Measurements from ENCODE around the gene KDM6B.
A peak's percentile ranks its signal among the peaks of the same experiment; 100 is the strongest.

The KDM6B gene

GRCh38 chr17:7841396-7841914 is 7.4 kb downstream of the KDM6B start:
- H3K27ac ChIP-seq (replicated peaks): peak overlapping the region; percentile 95
- H3K27me3 ChIP-seq (ENCODE audit: insufficient read depth, poor library complexity, severe bottlenecking): no peaks in the 10 kb centered on the region
- peak in 1 of 2 experiments; percentile 63 for DNase-seq (ENCODE audit: low read depth in 1 of 2, low spot score in 1 of 2)
- H3K4me3 ChIP-seq (replicated peaks; ENCODE audit: insufficient read depth, low read length): peak overlapping the region; percentile 56
- TF ChIP-seq POLR2AphosphoS5 (IDR thresholded peaks at IDR 0.05; ENCODE audit: low read depth) (0 out of 2 replicates have a peak, but pooled peaks have one; percentile 7), SPI1 (IDR thresholded peaks at IDR 0.05; ENCODE audit: borderline replicate concordance, low read depth) (no peak)

- peak in 1 of 2 experiments; percentile 65 for DNase-seq (ENCODE audit: low read depth in 1 of 2, low spot score in 1 of 2)
- TF ChIP-seq POLR2AphosphoS5 (IDR thresholded peaks at IDR 0.05; ENCODE audit: low read depth): no peak
- TF ChIP-seq, protein P1, sequence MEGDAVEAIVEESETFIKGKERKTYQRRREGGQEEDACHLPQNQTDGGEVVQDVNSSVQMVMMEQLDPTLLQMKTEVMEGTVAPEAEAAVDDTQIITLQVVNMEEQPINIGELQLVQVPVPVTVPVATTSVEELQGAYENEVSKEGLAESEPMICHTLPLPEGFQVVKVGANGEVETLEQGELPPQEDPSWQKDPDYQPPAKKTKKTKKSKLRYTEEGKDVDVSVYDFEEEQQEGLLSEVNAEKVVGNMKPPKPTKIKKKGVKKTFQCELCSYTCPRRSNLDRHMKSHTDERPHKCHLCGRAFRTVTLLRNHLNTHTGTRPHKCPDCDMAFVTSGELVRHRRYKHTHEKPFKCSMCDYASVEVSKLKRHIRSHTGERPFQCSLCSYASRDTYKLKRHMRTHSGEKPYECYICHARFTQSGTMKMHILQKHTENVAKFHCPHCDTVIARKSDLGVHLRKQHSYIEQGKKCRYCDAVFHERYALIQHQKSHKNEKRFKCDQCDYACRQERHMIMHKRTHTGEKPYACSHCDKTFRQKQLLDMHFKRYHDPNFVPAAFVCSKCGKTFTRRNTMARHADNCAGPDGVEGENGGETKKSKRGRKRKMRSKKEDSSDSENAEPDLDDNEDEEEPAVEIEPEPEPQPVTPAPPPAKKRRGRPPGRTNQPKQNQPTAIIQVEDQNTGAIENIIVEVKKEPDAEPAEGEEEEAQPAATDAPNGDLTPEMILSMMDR (IDR thresholded peaks at IDR 0.05; ENCODE audit: insufficient read depth, low read length): no peak
- Histone ChIP-seq H3K4me3 (replicated peaks; ENCODE audit: insufficient read depth, low read length) (peak overlapping the region; percentile 56), H3K27me3 (ENCODE audit: insufficient read depth, poor library complexity, severe bottlenecking) (no peaks in the 10 kb centered on the region), H3K27ac (replicated peaks) (peak overlapping the region; percentile 95)
Observed at GRCh38 chr17:7841915-7842379, 7.9 kb downstream of the KDM6B start.

DNA sequence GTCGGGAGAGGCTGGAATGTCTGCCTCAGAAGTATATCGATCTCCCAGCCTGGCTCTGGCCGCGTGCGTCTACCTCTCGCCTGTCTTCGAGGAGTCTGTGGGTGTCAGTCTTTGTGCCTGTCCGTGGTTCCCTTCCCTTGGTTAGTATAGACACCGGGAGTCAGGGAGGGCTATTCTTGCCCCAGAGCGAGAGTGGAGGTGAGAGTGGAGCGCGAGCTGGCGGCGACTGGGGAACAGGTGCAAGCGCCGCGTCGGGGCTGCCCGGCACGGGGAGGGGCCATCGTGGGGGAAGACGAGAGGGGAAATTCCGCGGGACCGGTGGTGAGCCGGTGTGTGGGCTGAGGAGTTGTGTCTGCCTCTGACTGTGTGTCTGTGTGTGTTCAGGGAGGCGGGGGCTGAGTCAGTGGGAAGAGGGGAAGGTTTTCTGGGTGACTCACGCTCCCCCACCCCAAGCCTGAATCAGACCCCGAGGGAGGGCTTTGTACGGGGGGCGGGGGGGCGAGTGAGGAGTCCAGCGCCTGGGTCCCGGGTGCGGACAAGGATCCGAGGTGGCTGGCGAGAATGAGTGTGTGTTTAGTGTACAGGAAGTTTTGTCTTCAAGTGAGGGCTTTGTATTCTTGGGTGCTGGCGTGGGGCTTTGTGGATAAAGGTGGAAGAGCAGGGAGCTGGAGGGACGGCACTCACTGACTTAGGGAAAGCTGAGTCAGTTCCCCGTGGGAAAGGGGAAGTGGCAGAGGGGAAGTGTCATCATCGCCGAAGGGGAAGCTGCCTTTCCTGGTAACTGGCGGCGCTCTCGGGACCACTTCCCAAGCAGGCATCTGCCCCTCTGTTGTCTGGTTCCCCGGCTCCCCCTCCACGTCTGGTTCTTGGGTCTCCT is 8.6 kb downstream of the KDM6B start:
- Histone ChIP-seq H3K4me3 (replicated peaks; ENCODE audit: insufficient read depth, low read length) (peak overlapping the region; percentile 56), H3K27me3 (ENCODE audit: insufficient read depth, poor library complexity, severe bottlenecking) (no peaks in the 10 kb centered on the region), H3K27ac (replicated peaks) (peak overlapping the region; percentile 95)
- DNase-seq (ENCODE audit: low read depth in 1 of 2, low spot score in 1 of 2): peak; percentile 80 to 85
- TF ChIP-seq, protein P2, sequence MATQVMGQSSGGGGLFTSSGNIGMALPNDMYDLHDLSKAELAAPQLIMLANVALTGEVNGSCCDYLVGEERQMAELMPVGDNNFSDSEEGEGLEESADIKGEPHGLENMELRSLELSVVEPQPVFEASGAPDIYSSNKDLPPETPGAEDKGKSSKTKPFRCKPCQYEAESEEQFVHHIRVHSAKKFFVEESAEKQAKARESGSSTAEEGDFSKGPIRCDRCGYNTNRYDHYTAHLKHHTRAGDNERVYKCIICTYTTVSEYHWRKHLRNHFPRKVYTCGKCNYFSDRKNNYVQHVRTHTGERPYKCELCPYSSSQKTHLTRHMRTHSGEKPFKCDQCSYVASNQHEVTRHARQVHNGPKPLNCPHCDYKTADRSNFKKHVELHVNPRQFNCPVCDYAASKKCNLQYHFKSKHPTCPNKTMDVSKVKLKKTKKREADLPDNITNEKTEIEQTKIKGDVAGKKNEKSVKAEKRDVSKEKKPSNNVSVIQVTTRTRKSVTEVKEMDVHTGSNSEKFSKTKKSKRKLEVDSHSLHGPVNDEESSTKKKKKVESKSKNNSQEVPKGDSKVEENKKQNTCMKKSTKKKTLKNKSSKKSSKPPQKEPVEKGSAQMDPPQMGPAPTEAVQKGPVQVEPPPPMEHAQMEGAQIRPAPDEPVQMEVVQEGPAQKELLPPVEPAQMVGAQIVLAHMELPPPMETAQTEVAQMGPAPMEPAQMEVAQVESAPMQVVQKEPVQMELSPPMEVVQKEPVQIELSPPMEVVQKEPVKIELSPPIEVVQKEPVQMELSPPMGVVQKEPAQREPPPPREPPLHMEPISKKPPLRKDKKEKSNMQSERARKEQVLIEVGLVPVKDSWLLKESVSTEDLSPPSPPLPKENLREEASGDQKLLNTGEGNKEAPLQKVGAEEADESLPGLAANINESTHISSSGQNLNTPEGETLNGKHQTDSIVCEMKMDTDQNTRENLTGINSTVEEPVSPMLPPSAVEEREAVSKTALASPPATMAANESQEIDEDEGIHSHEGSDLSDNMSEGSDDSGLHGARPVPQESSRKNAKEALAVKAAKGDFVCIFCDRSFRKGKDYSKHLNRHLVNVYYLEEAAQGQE (IDR thresholded peaks at IDR 0.05; ENCODE audit: insufficient replicate concordance, low read depth): no peak
- TF ChIP-seq SPI1 (IDR thresholded peaks at IDR 0.05; ENCODE audit: borderline replicate concordance, low read depth): peak; percentile 97
- no peak for TF ChIP-seq GABPA (IDR thresholded peaks at IDR 0.05; ENCODE audit: low read depth)
- peak; percentile 36; the same call in 1 of the 2 replicates for TF ChIP-seq POLR2AphosphoS5 (IDR thresholded peaks at IDR 0.05; ENCODE audit: low read depth)

DNA sequence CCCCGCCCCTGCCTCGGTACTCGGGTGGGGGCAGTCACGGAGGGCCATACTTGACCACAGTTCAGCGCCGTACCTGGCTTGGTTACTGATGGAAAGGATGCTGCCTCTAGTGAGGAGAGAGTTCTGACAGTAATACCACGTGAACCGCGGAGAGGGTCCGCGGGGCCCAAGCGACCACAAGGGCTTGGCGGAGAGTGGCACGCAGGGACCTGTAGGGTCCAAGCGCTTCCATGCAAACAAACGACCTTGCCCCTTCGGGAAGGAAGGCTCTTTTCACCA is 9.2 kb downstream of the KDM6B start:
- H3K4me3 ChIP-seq (replicated peaks; ENCODE audit: insufficient read depth, low read length): peak overlapping the region; percentile 56
- no peaks in the 10 kb centered on the region for H3K27me3 ChIP-seq (ENCODE audit: insufficient read depth, poor library complexity, severe bottlenecking)
- TF ChIP-seq POLR2AphosphoS5 (IDR thresholded peaks at IDR 0.05; ENCODE audit: low read depth) (no peak), SPI1 (IDR thresholded peaks at IDR 0.05; ENCODE audit: borderline replicate concordance, low read depth) (no peak), GABPA (IDR thresholded peaks at IDR 0.05; ENCODE audit: low read depth) (no peak)
- TF ChIP-seq, protein P2 (IDR thresholded peaks at IDR 0.05; ENCODE audit: insufficient replicate concordance, low read depth): no peak
- TF ChIP-seq, protein P1 (IDR thresholded peaks at IDR 0.05; ENCODE audit: insufficient read depth, low read length): no peak
- no peak for DNase-seq (ENCODE audit: low read depth in 1 of 2, low spot score in 1 of 2)
- H3K27ac ChIP-seq (replicated peaks): peak overlapping the region; percentile 95
